Measurements from ENCODE around the gene HCN4. TPM values are rescaled to one million over a fixed set of nuclear protein-coding genes. Genes with fewer than 3 reads are reported as not detected.

HCN4 gene
- total and polyA plus RNA-seq, 2 experiments from 2014 or later: 0.27 to 0.40 TPM

DNA sequence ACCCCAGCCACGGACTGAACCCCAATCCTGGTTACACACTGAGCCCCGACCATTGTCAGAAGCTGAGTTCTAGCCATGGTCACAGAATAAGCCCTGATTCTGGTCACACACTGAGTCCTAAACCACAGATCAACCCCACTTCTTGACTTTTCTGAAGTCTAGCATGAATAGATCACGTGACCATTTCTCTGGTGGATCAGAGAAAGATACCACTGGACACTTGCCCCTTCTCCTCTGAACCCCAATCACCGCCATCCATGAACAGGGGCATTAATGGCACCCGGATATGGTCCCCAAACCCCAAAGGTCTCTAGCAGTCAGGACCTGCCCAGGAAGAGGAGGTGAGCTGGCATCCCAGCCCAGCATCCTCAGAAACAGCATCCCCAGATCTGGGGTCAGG, 9.1 kb downstream of the HCN4 start:
- H3K9me2 ChIP-seq (replicated peaks; ENCODE audit: insufficient read depth): no peaks in the 10 kb centered on the region

DNA sequence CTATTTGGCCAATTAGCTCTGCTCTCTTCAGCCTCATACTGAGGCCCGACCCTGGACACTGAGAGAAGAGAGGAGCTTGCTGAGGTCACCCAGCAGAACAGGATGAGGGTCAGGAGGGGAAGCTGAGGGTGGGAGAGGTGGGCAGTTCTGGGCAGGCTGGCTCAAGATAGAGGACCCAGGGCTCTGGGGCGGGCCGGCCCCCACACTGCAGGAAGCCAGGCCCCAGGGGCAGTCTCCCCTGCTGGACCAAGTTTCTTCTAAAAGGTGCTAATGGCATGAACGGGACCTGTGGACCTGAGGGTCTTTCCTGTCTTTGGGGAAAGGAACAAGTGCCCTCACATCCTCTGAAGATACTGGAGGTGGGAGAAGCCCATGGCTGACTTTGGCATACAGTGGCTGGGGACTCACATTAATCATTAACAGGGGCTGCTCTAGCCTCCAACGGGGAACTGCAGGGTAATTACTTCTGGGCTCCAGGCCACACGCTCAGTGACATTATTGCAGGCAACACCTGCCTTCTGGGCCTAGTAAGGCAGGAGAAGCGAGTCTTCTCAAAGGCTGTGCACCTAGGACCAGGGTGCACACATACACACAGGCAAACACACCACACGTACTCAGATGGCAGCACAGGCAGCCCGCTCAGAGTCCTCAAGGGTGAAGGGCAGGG, 10.6 kb downstream of the HCN4 start:
- Histone ChIP-seq H3K79me2 (no peaks in the 10 kb centered on the region), H3K4me3 (no peak overlapping the region), H3K36me3 (replicated peaks; ENCODE audit: insufficient read depth, low read depth) (no peaks in the 10 kb centered on the region), H3K4me2 (no peak overlapping the region), H4K20me1 (ENCODE audit: insufficient read depth, poor library complexity, severe bottlenecking) (no peaks in the 10 kb centered on the region), H3K27me3 (peaks cover 9% of the 10 kb centered on the region), H3K9me3 (ENCODE audit: low read depth) (no peaks in the 10 kb centered on the region), H3K9me2 (replicated peaks; ENCODE audit: insufficient read depth) (no peaks in the 10 kb centered on the region), H3K27ac (peak overlapping the region; percentile 23), H3K4me1 (ENCODE audit: insufficient read depth) (no peaks in the 10 kb centered on the region), H2AFZ (no peak overlapping the region)
- peak; percentile 80 for DNase-seq (ENCODE audit: low spot score)
- TF ChIP-seq EZH2phosphoT487 (IDR thresholded peaks at IDR 0.05; ENCODE audit: low read depth, severe bottlenecking, unreplicated experiment): no peak
- TF ChIP-seq EZH2 (IDR thresholded peaks at IDR 0.05; ENCODE audit: borderline replicate concordance): no peak
- TF ChIP-seq, protein P1, sequence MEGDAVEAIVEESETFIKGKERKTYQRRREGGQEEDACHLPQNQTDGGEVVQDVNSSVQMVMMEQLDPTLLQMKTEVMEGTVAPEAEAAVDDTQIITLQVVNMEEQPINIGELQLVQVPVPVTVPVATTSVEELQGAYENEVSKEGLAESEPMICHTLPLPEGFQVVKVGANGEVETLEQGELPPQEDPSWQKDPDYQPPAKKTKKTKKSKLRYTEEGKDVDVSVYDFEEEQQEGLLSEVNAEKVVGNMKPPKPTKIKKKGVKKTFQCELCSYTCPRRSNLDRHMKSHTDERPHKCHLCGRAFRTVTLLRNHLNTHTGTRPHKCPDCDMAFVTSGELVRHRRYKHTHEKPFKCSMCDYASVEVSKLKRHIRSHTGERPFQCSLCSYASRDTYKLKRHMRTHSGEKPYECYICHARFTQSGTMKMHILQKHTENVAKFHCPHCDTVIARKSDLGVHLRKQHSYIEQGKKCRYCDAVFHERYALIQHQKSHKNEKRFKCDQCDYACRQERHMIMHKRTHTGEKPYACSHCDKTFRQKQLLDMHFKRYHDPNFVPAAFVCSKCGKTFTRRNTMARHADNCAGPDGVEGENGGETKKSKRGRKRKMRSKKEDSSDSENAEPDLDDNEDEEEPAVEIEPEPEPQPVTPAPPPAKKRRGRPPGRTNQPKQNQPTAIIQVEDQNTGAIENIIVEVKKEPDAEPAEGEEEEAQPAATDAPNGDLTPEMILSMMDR (IDR thresholded peaks at IDR 0.05; ENCODE audit: poor library complexity): no peak
- 63% methylated on average over 9 of the region's 9 CpGs for WGBS (ENCODE audit: low lambda C conversion rate, missing lambda C conversion rate)

More for the DNA sequence above, 9.1 kb downstream of the HCN4 start:
- Histone ChIP-seq H3K4me1 (ENCODE audit: insufficient read depth) (no peaks in the 10 kb centered on the region), H3K79me2 (no peaks in the 10 kb centered on the region), H2AFZ (no peak overlapping the region), H4K20me1 (ENCODE audit: insufficient read depth, poor library complexity, severe bottlenecking) (no peaks in the 10 kb centered on the region), H3K9me3 (ENCODE audit: low read depth) (no peaks in the 10 kb centered on the region), H3K36me3 (replicated peaks; ENCODE audit: insufficient read depth, low read depth) (no peaks in the 10 kb centered on the region), H3K27ac (no peak overlapping the region), H3K4me2 (no peak overlapping the region), H3K27me3 (peaks cover 22% of the 10 kb centered on the region), H3K4me3 (no peak overlapping the region)
- no peak for DNase-seq (ENCODE audit: low spot score)
- TF ChIP-seq EZH2 (IDR thresholded peaks at IDR 0.05; ENCODE audit: borderline replicate concordance) (no peak), EZH2phosphoT487 (IDR thresholded peaks at IDR 0.05; ENCODE audit: low read depth, severe bottlenecking, unreplicated experiment) (no peak)
- TF ChIP-seq, protein P1 (IDR thresholded peaks at IDR 0.05; ENCODE audit: poor library complexity): no peak
- 85% methylated on average over 5 of the region's 5 CpGs for WGBS (ENCODE audit: low lambda C conversion rate, missing lambda C conversion rate)

DNA sequence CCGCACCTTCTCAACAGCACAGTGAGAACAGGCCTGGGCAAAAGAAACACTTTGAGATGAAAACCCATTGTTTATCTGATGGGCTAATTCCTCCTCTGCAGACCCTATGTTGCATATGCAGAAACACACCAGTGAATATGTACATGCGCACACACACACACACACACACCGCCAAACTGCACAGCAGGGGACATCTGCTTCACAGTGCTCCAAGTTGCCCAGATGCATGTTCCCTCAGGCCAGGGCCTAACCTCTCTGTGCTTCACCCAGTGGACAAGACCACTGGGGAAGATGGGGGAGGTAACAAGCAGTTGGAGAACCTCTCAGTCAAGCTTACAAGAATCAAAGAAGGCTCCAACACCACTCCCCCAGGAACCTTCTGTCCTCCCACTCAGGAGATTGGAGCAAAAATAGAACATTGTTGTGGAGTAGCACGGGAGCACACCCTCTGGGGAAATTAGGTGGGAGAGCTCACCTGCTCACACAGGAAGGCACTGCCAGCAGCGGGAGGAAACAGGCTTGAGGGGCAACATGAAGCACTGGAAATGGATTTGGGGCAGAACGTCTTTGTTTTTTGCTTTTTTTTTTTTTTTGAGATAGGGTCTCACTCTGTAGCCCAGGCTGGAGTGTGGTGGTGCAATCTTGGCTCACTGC, 13.0 kb downstream of the HCN4 start:
- H3K9me2 ChIP-seq (replicated peaks; ENCODE audit: insufficient read depth): no peaks in the 10 kb centered on the region
- no peaks in the 10 kb centered on the region for H3K27me3 ChIP-seq
- H3K27ac ChIP-seq: no peak overlapping the region
- no peak overlapping the region for H3K4me2 ChIP-seq
- no peaks in the 10 kb centered on the region for H3K79me2 ChIP-seq
- DNase-seq (ENCODE audit: low spot score): no peak
- no peaks in the 10 kb centered on the region for H4K20me1 ChIP-seq (ENCODE audit: insufficient read depth, poor library complexity, severe bottlenecking)
- no peak overlapping the region for H3K4me3 ChIP-seq
- H3K36me3 ChIP-seq (replicated peaks; ENCODE audit: insufficient read depth, low read depth): no peaks in the 10 kb centered on the region
- TF ChIP-seq, protein P1 (IDR thresholded peaks at IDR 0.05; ENCODE audit: poor library complexity): no peak
- TF ChIP-seq EZH2phosphoT487 (IDR thresholded peaks at IDR 0.05; ENCODE audit: low read depth, severe bottlenecking, unreplicated experiment) (no peak), EZH2 (IDR thresholded peaks at IDR 0.05; ENCODE audit: borderline replicate concordance) (no peak)
- H3K4me1 ChIP-seq (ENCODE audit: insufficient read depth): no peaks in the 10 kb centered on the region
- no peak overlapping the region for H2AFZ ChIP-seq
- WGBS (ENCODE audit: low lambda C conversion rate, missing lambda C conversion rate): 88% methylated on average over 6 of the region's 6 CpGs
- no peaks in the 10 kb centered on the region for H3K9me3 ChIP-seq (ENCODE audit: low read depth)
